HG03565 (cell line): ENCODE measurements around the gene HERPUD1.

Experiments
- ATAC-seq: cut with Tn5 transposase; IDR thresholded peaks from one replicate; pipeline ENCODE4 v1.9.1; 2021; ENCODE audit warnings: mild to moderate bottlenecking, moderate library complexity; ENCODE audit not compliant: unreplicated experiment

HERPUD1 gene

GRCh38 chr16:56910654-56911539 is 21.0 kb upstream of the HERPUD1 start:
- no peak for ATAC-seq

GRCh38 chr16:56911771-56912571 is 20.0 kb upstream of the HERPUD1 start:
- peak; percentile 47 for ATAC-seq

GRCh38 chr16:56912746-56913708 is 18.9 kb upstream of the HERPUD1 start:
- ATAC-seq = no peak

- no peak for ATAC-seq
These were observed 17.0 kb upstream of the HERPUD1 start for GRCh38 chr16:56914896-56915295.

GRCh38 chr16:56915336-56916119 is 16.4 kb upstream of the HERPUD1 start:
- ATAC-seq = no peak

GRCh38 chr16:56916571-56917403 is 15.2 kb upstream of the HERPUD1 start:
- peak; percentile 75 for ATAC-seq

- no peak for ATAC-seq
These were observed 13.4 kb upstream of the HERPUD1 start for GRCh38 chr16:56918467-56919012.

GRCh38 chr16:56919099-56919800 is 12.7 kb upstream of the HERPUD1 start:
- ATAC-seq = no peak

GRCh38 chr16:56921571-56921970 is 10.4 kb upstream of the HERPUD1 start:
- no peak for ATAC-seq

GRCh38 chr16:56923481-56924091 is 8.4 kb upstream of the HERPUD1 start:
- no peak for ATAC-seq

GRCh38 chr16:56927471-56927870 is 4.5 kb upstream of the HERPUD1 start:
- no peak for ATAC-seq

- ATAC-seq = no peak
These were observed 2.3 kb upstream of the HERPUD1 start for GRCh38 chr16:56929639-56930038.

GRCh38 chr16:56930486-56931270 is 1.3 kb upstream of the HERPUD1 start:
- no peak for ATAC-seq

GRCh38 chr16:56931271-56931891 is 561 bp upstream of the HERPUD1 start:
- ATAC-seq = peak; percentile 21

GRCh38 chr16:56932721-56933619 is 1.0 kb downstream of the HERPUD1 start:
- ATAC-seq = no peak
